ENCODE measurements around the gene HSF4.

The HSF4 gene

DNA sequence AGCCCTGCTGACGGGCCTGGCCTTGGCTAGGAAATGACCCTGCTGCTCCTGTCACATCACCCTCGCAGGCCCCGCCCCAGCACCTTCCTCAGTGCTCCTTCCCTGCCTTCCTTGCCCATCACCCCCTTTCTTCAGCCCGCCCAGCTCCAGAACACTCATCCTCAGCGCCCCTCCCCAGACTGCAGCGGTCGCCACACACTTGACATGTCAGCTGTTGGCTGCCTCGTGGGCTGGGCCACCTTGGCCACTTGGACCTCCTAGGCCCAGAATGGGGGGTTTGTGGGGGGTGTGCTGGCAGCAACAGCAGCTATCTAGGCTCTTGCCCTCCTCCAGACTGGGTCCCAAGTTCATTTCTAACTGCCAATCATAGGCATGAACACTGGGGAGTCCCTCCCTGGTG lies 45.0 kb downstream of the HSF4 start:
- no peak overlapping the region for H3K27ac Mint-ChIP-seq
- DNase-seq = no peak
- no peaks in the 10 kb centered on the region for H3K36me3 Mint-ChIP-seq (ENCODE audit: low read depth)
- no peak overlapping the region for H3K4me3 Mint-ChIP-seq
- TF ChIP-seq, protein P1, sequence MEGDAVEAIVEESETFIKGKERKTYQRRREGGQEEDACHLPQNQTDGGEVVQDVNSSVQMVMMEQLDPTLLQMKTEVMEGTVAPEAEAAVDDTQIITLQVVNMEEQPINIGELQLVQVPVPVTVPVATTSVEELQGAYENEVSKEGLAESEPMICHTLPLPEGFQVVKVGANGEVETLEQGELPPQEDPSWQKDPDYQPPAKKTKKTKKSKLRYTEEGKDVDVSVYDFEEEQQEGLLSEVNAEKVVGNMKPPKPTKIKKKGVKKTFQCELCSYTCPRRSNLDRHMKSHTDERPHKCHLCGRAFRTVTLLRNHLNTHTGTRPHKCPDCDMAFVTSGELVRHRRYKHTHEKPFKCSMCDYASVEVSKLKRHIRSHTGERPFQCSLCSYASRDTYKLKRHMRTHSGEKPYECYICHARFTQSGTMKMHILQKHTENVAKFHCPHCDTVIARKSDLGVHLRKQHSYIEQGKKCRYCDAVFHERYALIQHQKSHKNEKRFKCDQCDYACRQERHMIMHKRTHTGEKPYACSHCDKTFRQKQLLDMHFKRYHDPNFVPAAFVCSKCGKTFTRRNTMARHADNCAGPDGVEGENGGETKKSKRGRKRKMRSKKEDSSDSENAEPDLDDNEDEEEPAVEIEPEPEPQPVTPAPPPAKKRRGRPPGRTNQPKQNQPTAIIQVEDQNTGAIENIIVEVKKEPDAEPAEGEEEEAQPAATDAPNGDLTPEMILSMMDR (IDR thresholded peaks at IDR 0.05) = no peak
- peaks cover 10% of the 10 kb centered on the region for H3K27me3 Mint-ChIP-seq (ENCODE audit: low read depth, poor library complexity)
- no peaks in the 10 kb centered on the region for H3K4me1 Mint-ChIP-seq
- no peaks in the 10 kb centered on the region for H3K9me3 Mint-ChIP-seq

DNA sequence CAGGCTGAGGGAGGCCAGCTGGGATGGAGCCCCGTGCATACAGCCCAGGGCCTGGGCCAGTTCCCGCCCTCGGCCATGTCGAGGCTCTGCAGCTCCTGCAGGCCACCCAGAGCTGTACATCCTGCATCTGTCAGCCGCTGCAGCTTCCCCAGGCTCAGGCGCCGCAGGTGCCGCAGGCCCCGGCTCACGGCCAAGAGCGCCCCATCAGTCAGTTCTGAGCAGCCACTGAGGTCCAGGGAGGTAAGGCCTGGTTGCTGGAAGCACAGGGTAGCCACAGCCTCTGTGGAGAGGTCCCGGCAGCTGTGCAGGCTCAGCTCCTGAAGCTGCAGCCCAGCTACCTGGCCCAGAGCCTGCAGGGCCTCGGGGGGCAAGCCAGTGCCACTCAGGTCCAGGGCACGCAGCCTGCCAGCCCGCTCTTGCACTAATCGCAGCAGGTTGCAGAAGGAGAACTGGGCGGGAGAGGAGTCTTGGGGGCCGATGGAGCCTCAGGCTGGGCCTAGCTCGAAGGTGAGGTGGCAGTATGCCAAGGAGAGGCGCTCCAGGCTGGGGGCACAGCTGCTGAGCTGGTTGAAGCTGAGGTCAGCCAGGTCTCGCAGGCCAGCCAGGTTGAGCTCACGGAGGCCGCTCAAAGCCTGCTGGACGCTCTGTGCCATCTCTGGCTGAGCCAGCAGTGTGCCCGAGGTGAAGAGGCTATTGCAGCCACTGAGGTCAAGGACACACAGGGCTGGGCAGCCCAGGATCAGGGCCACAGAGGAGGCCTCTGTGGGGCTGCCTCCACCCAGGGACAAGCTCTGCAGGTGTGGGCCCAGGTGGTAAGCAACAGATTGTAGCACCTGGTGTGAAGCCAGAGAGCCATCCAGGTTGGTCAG lies 45.8 kb downstream of the HSF4 start:
- no peaks in the 10 kb centered on the region for H3K4me1 Mint-ChIP-seq
- H3K9me3 Mint-ChIP-seq = no peaks in the 10 kb centered on the region
- H3K27me3 Mint-ChIP-seq (ENCODE audit: low read depth, poor library complexity) = peaks cover 10% of the 10 kb centered on the region
- no peak overlapping the region for H3K4me3 Mint-ChIP-seq
- no peak for DNase-seq
- TF ChIP-seq, protein P1 (IDR thresholded peaks at IDR 0.05) = no peak
- H3K27ac Mint-ChIP-seq = no peak overlapping the region
- H3K36me3 Mint-ChIP-seq (ENCODE audit: low read depth) = no peaks in the 10 kb centered on the region

DNA sequence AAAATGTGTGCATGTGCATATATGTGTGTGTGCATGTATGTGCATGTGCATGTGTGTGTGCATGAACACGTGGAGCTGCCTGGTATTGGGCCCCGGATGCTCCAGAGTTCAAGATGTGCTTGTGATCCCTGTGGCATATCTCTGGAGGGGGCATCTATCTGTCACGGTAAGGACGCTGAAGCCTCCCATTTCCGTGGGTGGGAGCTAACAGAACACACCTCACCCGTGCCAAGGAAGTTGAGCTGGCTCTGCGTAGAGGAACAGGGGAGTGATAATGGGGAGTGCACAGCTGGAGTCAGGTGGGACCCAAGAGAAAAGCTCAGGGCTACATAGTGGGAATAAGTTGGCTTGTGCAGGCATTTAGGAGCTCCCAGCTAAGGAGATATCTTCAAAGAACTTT lies 47.1 kb downstream of the HSF4 start:
- no peaks in the 10 kb centered on the region for H3K36me3 Mint-ChIP-seq (ENCODE audit: low read depth)
- TF ChIP-seq, protein P1 (IDR thresholded peaks at IDR 0.05) = no peak
- H3K27me3 Mint-ChIP-seq (ENCODE audit: low read depth, poor library complexity) = peaks cover 15% of the 10 kb centered on the region
- peak overlapping the region; percentile 71 for H3K27ac Mint-ChIP-seq
- H3K4me1 Mint-ChIP-seq = no peaks in the 10 kb centered on the region
- DNase-seq = no peak
- H3K9me3 Mint-ChIP-seq = no peaks in the 10 kb centered on the region
- no peak overlapping the region for H3K4me3 Mint-ChIP-seq

DNA sequence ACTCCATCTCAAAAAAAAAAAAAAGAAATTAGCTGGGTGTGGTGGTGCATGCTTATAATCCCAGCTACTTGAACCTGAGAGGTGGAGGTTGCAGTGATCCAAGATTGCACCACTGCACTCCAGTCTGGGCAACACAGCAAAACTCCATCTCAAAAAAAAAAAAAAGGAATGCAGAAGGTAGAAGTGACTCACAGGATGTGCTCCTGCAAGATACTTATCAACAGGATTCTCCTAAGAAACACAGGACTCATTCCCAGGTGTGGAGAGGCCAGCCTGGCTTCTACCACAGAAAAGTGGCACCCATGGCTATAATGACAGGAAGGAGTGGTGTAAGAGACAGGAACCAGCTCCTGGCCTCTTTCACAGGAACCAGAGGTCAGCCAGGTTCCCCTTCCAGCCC lies 48.2 kb downstream of the HSF4 start:
- no peak overlapping the region for H3K27ac Mint-ChIP-seq
- H3K36me3 Mint-ChIP-seq (ENCODE audit: low read depth) = no peaks in the 10 kb centered on the region
- H3K27me3 Mint-ChIP-seq (ENCODE audit: low read depth, poor library complexity) = peaks cover 15% of the 10 kb centered on the region
- TF ChIP-seq, protein P1 (IDR thresholded peaks at IDR 0.05) = no peak
- no peaks in the 10 kb centered on the region for H3K4me1 Mint-ChIP-seq
- H3K4me3 Mint-ChIP-seq = no peak overlapping the region
- no peaks in the 10 kb centered on the region for H3K9me3 Mint-ChIP-seq
- DNase-seq = no peak

DNA sequence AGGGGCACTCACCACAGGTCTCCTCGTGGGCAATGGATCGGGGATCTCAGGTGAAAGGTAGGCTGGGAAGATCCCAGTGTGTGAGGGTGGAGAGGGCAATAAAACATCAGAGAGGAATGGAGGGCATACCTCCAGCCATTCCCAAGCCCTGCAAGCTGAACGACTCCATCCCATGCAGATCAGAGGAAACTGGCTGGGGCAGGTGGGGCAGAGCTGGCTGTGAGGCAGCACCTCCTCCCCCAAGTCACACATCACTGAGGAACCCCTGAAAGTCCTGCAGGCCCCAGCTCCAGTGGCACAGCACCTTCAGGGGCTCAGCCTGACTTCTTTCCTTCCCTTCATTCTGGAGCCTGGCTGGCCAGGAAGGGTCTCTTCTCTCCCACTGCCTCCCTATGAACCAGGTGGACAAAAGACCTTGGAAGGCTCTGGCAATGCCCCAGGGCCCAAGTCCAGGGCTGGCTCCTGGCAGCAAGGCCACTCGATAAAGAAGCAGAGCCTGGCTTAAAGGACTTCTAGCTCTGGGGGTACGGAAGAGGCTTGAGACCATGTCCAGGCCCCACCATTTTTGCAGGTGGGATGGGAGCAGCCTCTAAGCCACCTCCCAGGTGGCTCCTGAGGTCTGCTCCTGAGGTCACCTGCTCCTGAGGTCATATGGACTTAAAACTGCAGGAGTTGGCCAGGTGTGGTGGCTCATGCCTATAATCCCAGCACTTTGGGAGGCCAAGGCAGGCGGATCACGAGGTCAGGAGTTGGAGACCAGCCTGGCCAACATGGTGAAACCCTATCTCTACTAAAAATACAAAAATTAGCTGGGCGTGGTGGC lies 48.9 kb downstream of the HSF4 start:
- Mint-ChIP-seq H3K27me3 (ENCODE audit: low read depth, poor library complexity) (peaks cover 15% of the 10 kb centered on the region), H3K9me3 (no peaks in the 10 kb centered on the region), H3K4me1 (no peaks in the 10 kb centered on the region), H3K4me3 (no peak overlapping the region), H3K27ac (no peak overlapping the region), H3K36me3 (ENCODE audit: low read depth) (no peaks in the 10 kb centered on the region)
- TF ChIP-seq, protein P1 (IDR thresholded peaks at IDR 0.05) = no peak
- DNase-seq = no peak
